GM21381 (cell line): ENCODE measurements around the gene DSCAM.

Experiments used
- ATAC-seq: cut with Tn5 transposase; IDR thresholded peaks from one replicate; pipeline ENCODE4 v1.9.1; 2021; ENCODE audit warnings: mild to moderate bottlenecking, moderate library complexity; ENCODE audit not compliant: unreplicated experiment

The DSCAM gene

DNA sequence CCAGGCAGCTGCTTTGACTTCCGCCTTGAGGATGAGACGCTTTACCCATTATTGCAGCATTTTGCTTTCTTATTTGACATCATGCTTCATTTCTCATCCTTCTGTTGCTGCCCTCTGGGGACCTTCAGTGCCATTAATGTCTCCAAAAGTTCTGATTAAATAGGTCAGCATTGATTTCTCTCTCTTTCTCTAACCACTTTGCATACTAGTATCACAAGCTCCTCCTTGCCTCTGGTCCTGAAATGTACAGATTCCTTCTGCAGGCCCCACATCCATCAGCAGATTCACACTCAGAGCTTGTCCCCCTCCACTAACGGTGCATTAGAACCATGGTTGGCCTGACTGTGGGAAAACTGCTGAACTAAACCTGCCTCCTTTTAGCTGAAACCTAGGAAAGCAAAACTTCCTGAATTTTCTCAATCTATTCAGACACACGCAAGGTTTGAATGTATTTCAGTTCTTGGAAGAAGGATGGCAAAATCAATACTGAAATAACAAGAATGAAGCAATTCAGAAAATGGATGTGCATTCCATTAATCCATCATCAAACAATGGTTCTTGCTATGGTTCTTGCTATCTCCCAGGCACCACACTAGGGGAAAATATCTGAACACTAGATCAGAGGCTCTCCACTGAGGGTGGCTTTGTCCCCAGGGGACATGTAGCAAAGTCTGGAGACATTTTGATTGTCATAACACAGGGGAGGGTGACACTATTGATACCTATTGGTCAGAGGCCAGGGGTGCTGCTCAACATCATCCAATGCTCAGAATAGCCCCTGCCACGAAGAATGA, 825.2 kb downstream of the DSCAM start:
- no peak for ATAC-seq

DNA sequence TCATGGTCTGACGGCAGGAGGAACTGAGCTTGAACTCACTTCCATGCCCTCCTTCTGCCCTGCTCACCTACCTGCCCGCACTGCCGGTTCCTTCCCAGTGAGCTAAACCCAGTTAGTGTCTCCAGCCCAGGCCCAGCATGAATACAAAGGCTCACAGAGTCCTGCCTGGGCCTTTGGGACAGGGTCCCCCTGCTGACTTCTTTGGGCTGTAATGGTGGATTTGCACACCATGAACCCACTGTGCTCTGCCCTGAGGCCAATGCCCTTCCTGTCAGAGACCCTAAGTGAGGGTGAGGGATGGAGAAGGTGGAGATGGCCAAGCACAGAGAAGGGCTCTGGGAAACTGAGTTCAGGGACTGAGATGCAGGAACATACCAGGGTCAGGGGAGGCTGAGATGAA, 826.3 kb downstream of the DSCAM start:
- ATAC-seq = no peak

DNA sequence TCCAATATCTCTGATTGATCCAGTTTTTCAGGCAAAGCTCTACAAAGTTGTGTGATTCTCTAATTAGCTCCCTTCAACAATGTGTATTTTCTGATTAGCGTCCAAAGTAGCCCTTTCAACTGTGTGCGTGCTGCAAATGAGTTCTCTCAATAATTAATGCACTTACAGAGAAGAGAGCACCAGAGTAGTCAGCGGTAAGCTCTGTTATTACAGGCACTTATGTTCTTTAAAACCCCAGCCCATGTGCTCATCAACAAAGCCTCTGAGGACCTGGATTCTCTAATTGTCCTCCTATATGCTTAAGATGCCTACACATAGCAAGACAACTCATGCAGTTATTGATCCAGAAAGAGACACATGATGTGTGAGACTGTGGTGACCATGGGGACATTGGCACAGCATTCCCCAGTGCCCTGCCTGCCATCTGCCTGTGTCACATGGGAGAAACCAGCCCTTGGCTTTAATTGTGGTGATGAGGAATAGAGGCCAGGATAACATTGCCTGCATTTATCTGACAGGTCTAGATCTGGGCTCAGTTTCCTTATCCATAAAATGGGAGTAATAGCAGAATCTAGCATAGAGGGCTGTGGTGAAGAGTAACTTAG, 828.0 kb downstream of the DSCAM start:
- ATAC-seq = no peak

DNA sequence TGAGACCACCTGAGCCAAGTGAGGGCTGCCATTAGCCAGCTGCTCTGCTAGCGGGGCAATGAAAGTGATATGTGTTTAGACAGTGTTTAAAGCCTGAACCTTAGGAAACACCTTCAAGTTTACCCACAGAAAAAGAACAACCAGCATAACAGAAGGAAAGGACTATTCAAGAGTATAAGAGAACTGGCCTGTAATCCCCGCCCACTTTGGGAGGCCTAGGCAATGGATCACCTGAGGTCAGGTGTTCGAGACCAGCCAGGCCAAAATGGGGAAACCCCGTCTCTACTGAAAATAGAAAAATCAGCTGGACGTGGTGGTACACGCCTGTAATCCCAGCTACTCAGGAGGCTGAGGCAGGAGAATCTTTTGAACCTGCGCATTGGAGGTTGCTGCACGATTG, 830.3 kb downstream of the DSCAM start:
- ATAC-seq = no peak

DNA sequence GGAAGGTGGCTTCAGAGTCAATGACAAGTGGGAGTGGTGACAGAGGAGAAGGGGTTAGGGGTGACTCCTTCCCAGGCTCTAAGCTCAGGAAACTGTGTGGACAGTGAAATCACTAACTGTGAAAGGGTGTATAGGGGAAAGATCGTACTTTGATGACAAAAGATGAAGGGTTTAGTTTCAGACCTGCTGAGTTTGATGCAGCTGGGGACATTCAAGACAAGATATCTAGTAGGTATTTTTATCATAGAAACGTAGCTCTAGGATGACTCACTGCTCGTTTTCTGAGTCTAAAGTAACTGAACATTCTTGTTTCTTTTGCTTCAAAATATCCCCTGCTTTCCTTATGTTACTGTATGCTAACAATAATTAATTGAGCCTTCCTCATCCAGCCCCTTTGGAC, 830.7 kb downstream of the DSCAM start:
- ATAC-seq = no peak

DNA sequence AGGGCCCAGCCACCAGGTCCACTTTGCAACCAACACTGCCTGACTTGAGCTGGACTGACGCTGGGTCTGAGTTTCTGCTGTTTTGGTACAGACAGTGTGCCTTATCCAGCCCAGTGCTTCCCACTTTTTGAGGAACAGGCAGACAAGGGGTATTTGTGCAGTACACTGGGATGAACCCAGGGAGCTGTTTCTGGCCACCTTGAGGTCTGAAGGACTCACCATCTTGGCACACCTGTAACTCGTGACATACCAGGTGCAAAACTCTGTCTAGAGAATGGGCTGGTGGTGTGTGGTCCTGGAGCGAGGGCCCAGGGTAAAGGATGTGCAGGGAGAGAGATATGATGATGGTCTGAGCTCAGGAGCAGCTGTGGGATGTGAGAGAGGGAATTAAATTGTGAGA, 831.1 kb downstream of the DSCAM start:
- ATAC-seq = no peak

DNA sequence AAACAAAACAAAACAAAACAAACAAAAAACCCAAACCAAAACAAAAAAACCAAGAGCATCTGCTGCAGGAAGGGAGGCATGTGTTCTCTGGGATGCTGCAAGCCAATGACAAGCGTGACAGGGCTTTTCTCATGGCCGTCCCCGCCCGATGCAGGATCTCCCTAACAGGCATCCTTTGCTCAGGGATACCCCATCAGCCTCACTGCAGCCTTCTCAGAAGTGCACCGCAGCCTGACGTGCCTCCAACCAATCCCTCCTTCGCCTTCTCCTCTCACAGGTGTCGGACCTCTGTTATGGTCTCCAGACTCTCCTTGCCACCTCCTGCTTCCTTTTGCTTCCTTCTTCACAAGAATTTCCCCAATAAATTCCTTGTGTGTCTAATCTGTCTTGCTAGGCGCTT, 832.6 kb downstream of the DSCAM start:
- ATAC-seq = no peak

DNA sequence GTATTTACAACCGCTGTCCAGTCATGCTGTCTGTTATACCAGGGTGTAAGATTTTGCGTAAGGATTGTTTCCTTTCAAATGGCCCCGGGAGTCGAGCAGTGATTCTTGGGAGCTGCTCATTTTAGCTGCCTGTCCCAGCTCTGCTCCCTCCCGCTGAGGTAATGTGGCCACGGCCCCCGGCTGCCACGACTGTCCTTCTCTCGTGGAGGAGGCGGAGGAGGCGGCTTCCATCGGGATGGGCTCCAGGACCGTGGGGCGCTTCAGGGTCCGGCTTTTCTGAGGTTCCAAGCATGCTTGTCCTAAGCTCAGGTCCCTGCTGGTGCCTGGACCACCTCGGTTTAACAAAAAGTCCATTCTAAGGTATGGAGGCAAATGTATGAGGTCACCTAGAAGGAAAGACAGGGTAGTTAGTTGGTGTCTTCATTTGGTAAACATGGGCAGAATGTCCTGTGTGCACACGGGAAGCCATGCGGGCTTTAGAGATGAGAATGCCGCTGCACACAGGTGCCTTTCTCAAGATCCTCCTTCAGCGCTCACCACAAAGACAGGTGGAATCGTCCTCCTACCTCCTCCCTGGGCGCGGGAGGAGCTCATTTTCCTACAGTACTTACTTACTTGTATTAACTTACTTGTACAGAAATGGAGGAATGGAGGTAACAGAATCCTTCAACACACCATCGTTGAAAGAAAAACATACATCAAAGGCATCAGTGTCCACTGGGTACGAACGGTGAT, 833.8 kb downstream of the DSCAM start:
- ATAC-seq = no peak

DNA sequence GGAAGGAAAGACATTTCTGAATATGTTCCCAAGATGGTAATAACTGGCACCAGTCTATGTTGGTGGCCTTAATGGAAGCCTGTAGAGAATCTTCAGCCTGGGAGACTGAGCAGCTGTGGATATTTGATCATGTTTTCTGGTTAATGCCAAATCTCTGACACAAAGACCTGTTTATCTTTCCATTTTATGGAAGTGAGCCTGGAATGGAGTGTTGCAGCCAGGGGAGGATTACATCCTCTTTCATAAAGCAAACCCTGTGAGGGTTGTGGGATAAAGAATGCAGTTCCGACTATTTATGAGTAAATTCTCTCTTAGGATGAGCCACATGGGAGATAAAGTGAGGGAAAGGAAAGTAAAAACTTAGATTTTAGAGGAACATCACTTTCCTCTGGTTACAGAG, 835.6 kb downstream of the DSCAM start:
- no peak for ATAC-seq

DNA sequence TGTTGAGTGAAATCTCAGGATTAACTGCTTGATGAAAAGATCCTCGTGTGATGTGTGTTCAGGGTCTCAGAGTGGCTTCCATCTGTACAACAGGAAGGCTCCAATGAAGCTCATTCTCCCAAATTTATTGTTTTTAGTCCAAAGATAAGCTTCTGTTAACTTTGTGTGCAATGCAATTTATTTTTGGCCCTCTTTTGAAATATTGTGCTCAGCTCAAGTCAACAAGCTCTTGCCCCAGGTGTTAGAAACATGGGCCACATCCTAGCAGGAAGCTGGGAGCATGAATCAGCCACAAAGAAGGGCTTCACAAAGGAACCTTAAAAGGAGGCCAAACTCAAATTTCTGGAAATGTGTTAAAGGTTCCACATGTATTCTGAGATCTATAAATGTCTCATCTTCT, 844.0 kb downstream of the DSCAM start:
- ATAC-seq = no peak

DNA sequence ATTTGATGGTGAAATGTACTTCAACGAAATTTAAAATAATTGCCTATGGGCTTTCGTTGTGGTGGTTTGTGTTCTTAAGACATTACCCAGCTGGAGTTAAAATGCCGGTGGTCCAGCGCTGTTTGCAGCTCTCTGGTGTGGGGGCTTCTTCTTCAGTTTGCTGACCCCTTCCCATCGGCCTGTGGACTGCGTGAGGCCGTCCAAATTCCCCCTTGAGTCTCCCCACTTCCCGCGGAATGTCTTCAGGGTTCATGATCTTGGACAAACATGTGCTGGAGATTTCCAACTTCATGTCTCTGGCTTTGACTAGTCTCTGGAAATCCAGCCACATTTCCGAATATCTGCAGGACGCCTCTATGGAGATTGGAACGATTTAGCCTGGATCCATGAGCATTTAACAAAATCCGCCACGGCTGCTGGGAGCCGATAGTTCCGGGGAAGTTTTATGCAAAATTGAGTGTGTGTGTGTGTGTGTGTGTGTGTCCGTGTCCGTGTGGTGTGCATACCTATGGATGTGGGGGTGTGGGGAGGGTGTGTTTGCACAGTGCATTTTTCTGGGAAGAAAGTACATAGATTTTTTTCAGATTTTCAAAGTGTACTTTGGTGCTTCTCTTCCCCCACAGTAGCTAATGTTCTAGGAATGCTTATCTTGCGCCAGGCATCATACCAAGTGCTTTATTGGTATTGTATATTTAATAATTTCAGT, 862.5 kb downstream of the DSCAM start:
- ATAC-seq = no peak

DNA sequence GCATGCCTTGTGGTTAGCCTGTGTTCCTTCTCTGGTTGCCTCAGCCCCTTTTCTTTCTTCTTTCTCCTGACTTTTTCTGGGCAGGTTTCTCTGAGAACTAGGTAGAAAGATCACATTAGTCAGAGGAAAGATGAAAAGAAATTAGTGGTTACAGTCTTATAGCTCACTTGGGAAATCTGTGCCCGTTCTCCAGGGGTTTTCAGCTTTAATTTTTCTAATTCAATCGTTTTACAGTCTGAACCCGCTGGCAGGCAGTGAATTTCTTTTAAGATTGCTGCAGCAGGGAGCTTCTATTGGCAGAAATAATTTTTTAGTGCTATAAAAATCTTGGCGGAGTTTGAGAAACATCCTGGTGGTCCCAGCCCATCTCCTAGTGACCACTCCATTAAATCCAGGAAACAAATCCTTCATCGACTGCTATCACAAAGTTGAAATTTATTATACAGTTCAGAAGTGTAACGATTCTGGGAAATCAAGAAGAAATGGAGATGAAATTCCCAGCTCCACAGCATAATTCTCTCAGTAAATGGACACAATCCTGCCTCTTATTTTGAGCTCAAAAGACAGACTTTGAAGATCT, 866.6 kb downstream of the DSCAM start:
- ATAC-seq = no peak

DNA sequence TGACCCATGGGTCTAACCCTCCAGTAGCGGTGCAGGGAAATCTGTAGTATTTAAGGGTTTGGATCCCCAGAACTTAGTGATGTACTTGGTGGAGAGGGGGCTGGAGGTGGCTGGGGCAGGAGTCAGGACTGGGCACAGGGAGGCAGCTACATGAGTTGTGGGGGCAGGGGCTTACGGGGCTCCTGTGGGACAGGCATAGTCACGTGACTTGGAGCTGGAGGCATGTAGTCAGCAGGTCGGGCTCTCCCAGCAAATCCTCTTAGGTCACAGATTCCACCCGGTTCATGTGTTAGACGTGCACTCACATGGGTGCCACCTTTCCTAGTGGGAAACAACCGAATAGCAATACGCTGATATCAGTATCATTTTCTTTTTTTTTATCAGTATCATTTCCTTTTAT, 867.6 kb downstream of the DSCAM start:
- ATAC-seq = no peak

DNA sequence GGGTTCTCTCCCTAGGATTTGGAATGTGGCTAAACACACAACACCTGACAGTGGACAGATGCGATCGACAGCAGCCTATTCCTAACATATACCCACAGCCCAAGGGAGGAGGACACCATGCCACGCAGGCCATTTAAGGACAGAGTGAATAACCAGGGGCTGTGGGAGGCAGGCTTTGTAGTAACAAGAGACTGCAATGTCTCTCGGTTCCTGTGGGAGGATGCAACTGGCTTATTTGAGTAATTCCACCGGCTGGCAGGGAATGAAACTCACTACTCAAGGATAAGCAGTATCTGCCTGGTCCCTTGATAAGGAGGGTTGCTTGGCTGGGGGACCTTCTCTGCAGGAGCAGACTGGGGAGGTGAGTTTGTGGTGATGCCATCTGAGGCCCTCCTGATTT, 870.2 kb downstream of the DSCAM start:
- no peak for ATAC-seq

DNA sequence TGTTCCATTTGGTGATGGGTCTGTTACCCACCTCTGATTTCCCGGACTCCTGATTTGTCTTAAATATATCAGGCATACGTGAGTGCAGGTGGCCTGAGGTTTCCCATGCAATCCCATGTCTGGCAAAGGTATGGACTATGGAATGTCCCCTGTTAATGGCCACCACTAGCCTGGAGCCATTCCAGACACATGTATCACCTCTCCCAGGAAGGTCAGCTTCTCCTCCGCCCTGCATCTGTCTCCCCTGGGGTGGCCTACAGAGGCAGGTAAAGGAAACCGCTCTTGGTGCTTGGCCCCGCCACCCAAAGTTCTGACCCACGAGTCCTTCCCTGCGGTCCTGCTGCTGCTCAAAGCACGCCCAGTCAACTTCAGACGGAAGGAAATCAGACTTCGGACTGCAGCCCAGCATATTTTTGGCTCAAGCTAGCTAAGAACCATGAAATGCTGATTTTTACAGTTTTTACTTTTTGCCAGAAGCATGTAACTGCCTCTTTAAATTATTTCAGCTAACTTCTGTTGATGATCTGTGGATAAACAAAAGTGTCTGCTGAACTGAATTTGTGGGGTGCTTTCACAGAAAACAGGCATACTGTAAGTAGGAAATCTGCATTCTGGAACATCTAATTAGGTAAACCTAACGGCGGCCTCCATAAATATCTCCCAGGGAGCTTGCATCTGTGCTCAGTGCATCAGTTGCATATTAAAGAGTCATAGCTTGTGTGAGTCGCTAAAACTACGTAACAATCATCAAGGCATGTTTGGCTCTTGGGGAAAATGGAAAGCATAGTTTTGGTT, 873.8 kb downstream of the DSCAM start:
- no peak for ATAC-seq

DNA sequence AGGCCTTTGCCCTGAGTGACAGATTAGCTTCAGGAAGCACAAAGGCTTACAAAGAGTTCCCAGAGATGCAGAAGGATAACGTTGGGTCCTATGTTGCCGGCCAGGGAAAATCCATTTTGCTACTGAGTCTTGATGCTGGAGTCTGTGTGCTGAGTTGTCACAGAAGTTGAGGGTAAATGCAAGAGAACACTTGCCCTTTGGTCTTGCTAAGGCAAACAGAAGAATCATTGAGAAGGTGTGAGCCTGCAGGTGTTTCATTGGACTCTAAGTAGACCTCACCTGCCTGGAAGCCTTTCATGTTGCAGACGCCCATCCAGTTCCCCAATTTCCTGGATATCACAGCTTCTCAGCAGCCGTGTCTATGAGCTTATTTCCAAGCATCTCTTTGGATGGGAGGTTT, 874.5 kb downstream of the DSCAM start:
- no peak for ATAC-seq

DNA sequence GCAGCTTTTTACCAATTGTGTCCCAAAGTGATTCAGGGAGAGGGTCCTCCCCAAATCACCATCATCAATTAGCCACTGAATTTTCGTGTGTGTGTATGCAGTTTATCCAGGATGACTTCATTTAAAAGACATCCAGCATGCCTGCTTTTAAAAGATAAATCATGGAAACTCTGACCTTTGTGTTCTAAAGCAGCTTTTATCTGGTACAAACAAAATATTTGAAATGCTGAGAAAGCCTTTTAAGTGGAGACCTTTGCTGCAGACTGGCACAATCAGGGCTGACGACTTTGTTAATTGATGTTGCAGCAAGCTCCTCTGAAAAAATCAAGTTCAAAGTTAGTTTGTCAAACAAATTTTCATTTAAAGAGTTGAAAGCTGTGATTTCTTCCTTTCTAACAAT, 875.0 kb downstream of the DSCAM start:
- no peak for ATAC-seq

DNA sequence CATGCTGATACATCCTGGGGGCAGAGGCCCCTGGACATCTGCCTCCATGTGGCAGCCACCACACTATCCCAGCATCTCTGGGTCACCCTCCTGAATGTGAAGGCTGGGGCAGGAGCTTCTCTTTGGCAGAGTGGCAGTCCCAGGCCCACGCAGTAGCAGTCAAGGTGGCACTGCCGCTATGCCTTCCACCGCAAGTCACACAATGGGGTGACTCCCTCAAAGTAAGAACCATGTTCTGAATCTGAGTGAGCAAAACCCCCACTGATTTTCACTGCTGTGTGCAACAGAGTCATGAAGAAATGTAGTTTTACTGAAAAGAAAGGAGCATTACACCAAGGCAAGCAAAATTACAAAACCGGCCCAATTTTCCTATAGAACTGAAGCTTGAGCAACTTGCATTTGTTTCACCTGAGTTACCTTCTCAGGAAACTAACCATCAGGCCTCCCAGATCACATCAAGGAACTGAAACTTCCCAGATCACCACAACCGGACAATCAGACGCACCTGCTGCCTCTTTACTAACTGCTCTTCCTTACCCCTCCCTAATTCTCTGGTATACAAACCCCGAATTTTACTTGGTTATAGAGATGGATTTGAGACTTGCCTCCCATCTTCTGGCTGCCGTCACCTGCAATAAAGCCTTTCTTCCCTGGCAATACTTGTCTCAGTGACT, 877.1 kb downstream of the DSCAM start:
- no peak for ATAC-seq

DNA sequence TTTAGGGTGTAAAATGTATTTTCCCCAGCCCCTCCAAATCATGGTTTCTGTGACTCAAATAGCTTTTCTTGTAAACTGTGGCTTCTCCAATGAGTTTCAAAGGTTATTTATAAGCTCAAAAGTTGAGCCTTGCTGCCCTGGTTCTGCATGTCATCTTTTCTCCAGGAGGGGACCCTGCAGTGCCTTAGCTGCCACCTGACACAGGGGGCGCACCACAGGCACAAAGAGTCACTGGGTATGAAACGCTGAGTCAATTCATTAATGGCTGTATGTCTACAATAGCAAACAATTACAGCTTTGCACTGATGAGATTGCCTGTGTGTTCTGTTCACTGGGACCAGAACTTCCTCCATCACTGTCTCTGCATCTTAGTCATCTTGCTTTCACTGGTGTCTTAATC, 878.9 kb downstream of the DSCAM start:
- ATAC-seq = no peak

DNA sequence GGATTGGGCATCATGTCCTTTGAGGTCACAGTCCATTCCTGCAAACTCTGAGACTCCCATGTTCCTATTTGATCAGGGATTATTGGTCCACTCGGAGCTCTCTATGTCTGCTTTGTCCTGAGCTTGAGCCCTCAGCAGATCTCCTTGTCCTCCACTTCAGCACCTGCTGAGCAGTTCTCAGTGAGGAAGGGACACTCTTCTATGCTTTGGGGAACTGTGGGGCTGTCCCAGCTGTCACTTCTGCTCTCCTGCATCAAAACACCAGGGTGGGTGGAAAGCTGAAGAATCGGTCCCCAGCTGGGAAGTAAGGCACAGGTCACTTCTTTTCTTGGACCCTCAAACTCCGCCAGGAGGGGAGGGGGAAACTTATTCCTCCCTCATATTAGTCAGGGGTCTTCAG, 880.2 kb downstream of the DSCAM start:
- no peak for ATAC-seq
